ENCODE measurements around the gene RER1. TPM values are rescaled to one million over a fixed set of nuclear protein-coding genes. Genes with fewer than 3 reads are reported as not detected.
"Not testable (repeated sequence)": the region's sequence is repeated elsewhere in the genome, so short reads cannot be mapped to it uniquely, and the experiment has no call there.

RER1 gene
- total RNA-seq, 1 donor from 2014 or later, result 99.3 TPM

- H3K4me1 Mint-ChIP-seq (ENCODE audit: low read depth), result no peaks in the 10 kb centered on the region
- TF ChIP-seq CTCF (IDR thresholded peaks at IDR 0.05; ENCODE audit: unreplicated experiment), result no peak
- H3K4me3 Mint-ChIP-seq (ENCODE audit: low read depth), result no peak overlapping the region
- H3K27ac Mint-ChIP-seq, result no peak overlapping the region
- H3K9me3 Mint-ChIP-seq (ENCODE audit: low read depth), result no peaks in the 10 kb centered on the region
- H3K27me3 Mint-ChIP-seq, result peaks cover 39% of the 10 kb centered on the region
- DNase-seq (ENCODE audit: low spot score, unreplicated experiment), result no peak
- H3K36me3 Mint-ChIP-seq (ENCODE audit: insufficient read depth), result no peaks in the 10 kb centered on the region
Observed at GRCh38 chr1:2437617-2438016, 46.0 kb downstream of the RER1 start.

- H3K4me1 Mint-ChIP-seq (ENCODE audit: low read depth), result no peaks in the 10 kb centered on the region
- no peak overlapping the region for H3K27ac Mint-ChIP-seq
- peaks cover 42% of the 10 kb centered on the region for H3K27me3 Mint-ChIP-seq
- H3K36me3 Mint-ChIP-seq (ENCODE audit: insufficient read depth), result no peaks in the 10 kb centered on the region
- no peak for DNase-seq (ENCODE audit: low spot score, unreplicated experiment)
- H3K4me3 Mint-ChIP-seq (ENCODE audit: low read depth), result no peak overlapping the region
- no peaks in the 10 kb centered on the region for H3K9me3 Mint-ChIP-seq (ENCODE audit: low read depth)
- TF ChIP-seq CTCF (IDR thresholded peaks at IDR 0.05; ENCODE audit: unreplicated experiment), result no peak
Observed at GRCh38 chr1:2438038-2438437, 46.4 kb downstream of the RER1 start.

GRCh38 chr1:2438641-2439040, 47.0 kb downstream of the RER1 start:
- H3K9me3 Mint-ChIP-seq (ENCODE audit: low read depth), result no peaks in the 10 kb centered on the region
- no peak for TF ChIP-seq CTCF (IDR thresholded peaks at IDR 0.05; ENCODE audit: unreplicated experiment)
- no peak for DNase-seq (ENCODE audit: low spot score, unreplicated experiment)
- no peak overlapping the region for H3K27ac Mint-ChIP-seq
- H3K27me3 Mint-ChIP-seq, result peaks cover 39% of the 10 kb centered on the region
- H3K36me3 Mint-ChIP-seq (ENCODE audit: insufficient read depth), result no peaks in the 10 kb centered on the region
- no peaks in the 10 kb centered on the region for H3K4me1 Mint-ChIP-seq (ENCODE audit: low read depth)
- H3K4me3 Mint-ChIP-seq (ENCODE audit: low read depth), result no peak overlapping the region

- H3K9me3 Mint-ChIP-seq (ENCODE audit: low read depth), result no peaks in the 10 kb centered on the region
- no peak overlapping the region for H3K27ac Mint-ChIP-seq
- H3K27me3 Mint-ChIP-seq, result peaks cover 38% of the 10 kb centered on the region
- H3K36me3 Mint-ChIP-seq (ENCODE audit: insufficient read depth), result no peaks in the 10 kb centered on the region
- H3K4me3 Mint-ChIP-seq (ENCODE audit: low read depth), result no peak overlapping the region
- H3K4me1 Mint-ChIP-seq (ENCODE audit: low read depth), result no peaks in the 10 kb centered on the region
- DNase-seq (ENCODE audit: low spot score, unreplicated experiment), result no peak
- no peak for TF ChIP-seq CTCF (IDR thresholded peaks at IDR 0.05; ENCODE audit: unreplicated experiment)
Observed at GRCh38 chr1:2439369-2439768, 47.7 kb downstream of the RER1 start.

- H3K4me1 Mint-ChIP-seq (ENCODE audit: low read depth); H3K9me3 Mint-ChIP-seq (ENCODE audit: low read depth); H3K4me3 Mint-ChIP-seq (ENCODE audit: low read depth); H3K36me3 Mint-ChIP-seq (ENCODE audit: insufficient read depth); H3K27ac Mint-ChIP-seq; DNase-seq (ENCODE audit: low spot score, unreplicated experiment): not testable (repeated sequence)
- H3K27me3 Mint-ChIP-seq, result peaks cover 46% of the 10 kb centered on the region
Observed at GRCh38 chr1:2440346-2440745, 48.7 kb downstream of the RER1 start.

GRCh38 chr1:2441746-2442145, 50.1 kb downstream of the RER1 start:
- H3K4me1 Mint-ChIP-seq (ENCODE audit: low read depth), result no peaks in the 10 kb centered on the region

More at GRCh38 chr1:2441746-2442145, 50.1 kb downstream of the RER1 start:
- no peaks in the 10 kb centered on the region for H3K36me3 Mint-ChIP-seq (ENCODE audit: insufficient read depth)
- no peaks in the 10 kb centered on the region for H3K9me3 Mint-ChIP-seq (ENCODE audit: low read depth)
- peaks cover 44% of the 10 kb centered on the region for H3K27me3 Mint-ChIP-seq
- DNase-seq (ENCODE audit: low spot score, unreplicated experiment), result no peak
- no peak overlapping the region for H3K4me3 Mint-ChIP-seq (ENCODE audit: low read depth)
- no peak overlapping the region for H3K27ac Mint-ChIP-seq
- no peak for TF ChIP-seq CTCF (IDR thresholded peaks at IDR 0.05; ENCODE audit: unreplicated experiment)
